Smooth muscle cell of bladder (primary cell): ENCODE measurements around the gene IL36RN. TPM values are rescaled to one million over a fixed set of nuclear protein-coding genes. Genes with fewer than 3 reads are reported as not detected.

Experiments used
- total RNA-seq: library from RNA; depleted of rRNA; stranded (reverse); fragments of >200 nt; gene quantifications from 2 replicates; pipeline ENCODE4 v1.2.3, GENCODE V29; 2014

IL36RN gene
- total RNA-seq: 0.09 TPM in 1 of 2 replicates, not detected in the other

GRCh38 chr2:113058998-113059960 lies at the start of gene IL36RN:
TSS of gene IL36RN (plus strand) at chr2:113059198. CDS start at chr2:113059439, 241 bp downstream.

GRCh38 chr2:113052396-113052917 lies 6.5 kb upstream of the IL36RN start, which contains the start of gene IL36B:
TSS of gene IL36B (minus strand) at chr2:113052867.

GRCh38 chr2:113067681-113068080 lies 8.7 kb downstream of the IL36RN start, which contains the start of gene IL1F10:
TSS of gene IL1F10 (plus strand) at chr2:113067970. CDS start at chr2:113072739, 4,769 bp downstream.

Other genes starting within 250 kb of the IL36RN start
- 26.3 and 54.3 TPM in 2 replicates for gene IL1B, start 222.4 kb upstream of the IL36RN start, total RNA-seq
- not detected in 2 replicates for gene IL37, start 148.0 kb upstream of the IL36RN start, total RNA-seq
- gene IL36G, start 81.2 kb upstream of the IL36RN start, total RNA-seq: not detected in 2 replicates
- gene IL36A, start 53.7 kb upstream of the IL36RN start, total RNA-seq: not detected in 2 replicates
- not detected in 2 replicates for gene IL36B, start 6.3 kb upstream of the IL36RN start, total RNA-seq
- gene IL1F10, start 8.8 kb downstream of the IL36RN start, total RNA-seq: not detected in 2 replicates
- gene IL1RN, start 68.4 kb downstream of the IL36RN start, total RNA-seq: 0.09 and 0.71 TPM in 2 replicates
- 1.1 and 3.4 TPM in 2 replicates for gene PSD4, start 114.8 kb downstream of the IL36RN start, total RNA-seq
- 0.14 and 0.37 TPM in 2 replicates for gene PAX8, start 219.7 kb downstream of the IL36RN start, total RNA-seq